Testis (tissue), 5 donors: ENCODE measurements around the gene LRRC26. TPM values are rescaled to one million over a fixed set of nuclear protein-coding genes. Genes with fewer than 3 reads are reported as not detected.

Source experiments
- DNase-seq: peaks from one replicate; pipeline ENCODE4 v3.0.0-alpha.2; 2019
- H3K27ac ChIP-seq, 2 donors: fragments of 200-600 bp; sonication (generic); one replicate each; pipeline ENCODE4 v1.5.1; 2019
- H3K27me3 ChIP-seq: fragments of 200-600 bp; sonication (generic); one replicate; pipeline ENCODE4 v1.5.1; 2019
- H3K36me3 ChIP-seq: fragments of 200-600 bp; sonication (generic); one replicate; pipeline ENCODE4 v1.5.1; 2017; ENCODE audit warnings: low read depth; ENCODE audit errors: missing control alignments
- H3K4me1 ChIP-seq: fragments of 200-600 bp; sonication (generic); one replicate; pipeline ENCODE4 v1.5.1; 2019
- H3K4me3 ChIP-seq, 2 donors: fragments of 200-600 bp; sonication (generic); one replicate each; pipeline ENCODE4 v1.5.1; 2017 to 2019
- H3K9me3 ChIP-seq: fragments of 200-600 bp; sonication (generic); one replicate; pipeline ENCODE4 v1.5.1; 2017
- CTCF ChIP-seq, 3 experiments: fragments of 450-650 bp in 2 of 3; fragments of 200-600 bp in 1 of 3; sonication (generic) in 1 of 3; IDR thresholded peaks; one replicate each; pipeline ENCODE4 v1.5.1; 2016 to 2019; ENCODE audit warnings: antibody characterized with exemption in 3 of 3, mild to moderate bottlenecking in 2 of 3, moderate library complexity in 1 of 3
- POLR2A ChIP-seq: fragments of 450-650 bp; IDR thresholded peaks from one replicate; pipeline ENCODE4 v1.6.1; 2017; ENCODE audit warnings: antibody characterized with exemption, mild to moderate bottlenecking, moderate library complexity
- WGBS, 2 donors: methylation state at CpG; one replicate each; pipeline ENCODE4 v1.1.5; 2018; 5-methylcytosine and 5-hydroxymethylcytosine counted together
- intact Hi-C: fragments of 100-400 bp; cut with DNase I; formaldehyde crosslinking; loops from one replicate; pipeline ENCODE4 v1.15.1; 2023; ENCODE audit warnings: low total_unique reads
- long read RNA-seq, 2 donors: transcript quantifications; one replicate each; lab custom pipeline, GENCODE V29; 2026
- polyA plus RNA-seq: library from polyadenylated mRNA; stranded (reverse); fragments of 350-450 nt; fragmentation: Illumina TruSeq; extraction: RNeasy Lipid Tissue Mini Kit (QIAGEN cat#74804); gene quantifications from one replicate; pipeline ENCODE4 v1.2.3, GENCODE V29; 2014; ENCODE audit warnings: low read depth, low replicate concordance; ENCODE audit not compliant: insufficient read depth
- total RNA-seq, 2 donors: library from RNA; depleted of rRNA; stranded (reverse); fragments of >200 nt; gene quantifications; one replicate each; pipeline ENCODE4 v1.2.3, GENCODE V29; 2016

Gene LRRC26, protein sequence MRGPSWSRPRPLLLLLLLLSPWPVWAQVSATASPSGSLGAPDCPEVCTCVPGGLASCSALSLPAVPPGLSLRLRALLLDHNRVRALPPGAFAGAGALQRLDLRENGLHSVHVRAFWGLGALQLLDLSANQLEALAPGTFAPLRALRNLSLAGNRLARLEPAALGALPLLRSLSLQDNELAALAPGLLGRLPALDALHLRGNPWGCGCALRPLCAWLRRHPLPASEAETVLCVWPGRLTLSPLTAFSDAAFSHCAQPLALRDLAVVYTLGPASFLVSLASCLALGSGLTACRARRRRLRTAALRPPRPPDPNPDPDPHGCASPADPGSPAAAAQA
- 1 to 10 TPM; 2.4 to 5.1 TPM for total RNA-seq
- not detected for polyA plus RNA-seq
- long read RNA-seq, donor 1, partial matches to known transcripts = 0 of 2 reads
- long read RNA-seq, donor 1, other reads (novel, unspliced or antisense) = 0 of 2 reads
- long read RNA-seq, donor 2, partial matches to known transcripts = 0 of 1 reads
- long read RNA-seq, donor 2, other reads (novel, unspliced or antisense) = 0 of 1 reads

DNA sequence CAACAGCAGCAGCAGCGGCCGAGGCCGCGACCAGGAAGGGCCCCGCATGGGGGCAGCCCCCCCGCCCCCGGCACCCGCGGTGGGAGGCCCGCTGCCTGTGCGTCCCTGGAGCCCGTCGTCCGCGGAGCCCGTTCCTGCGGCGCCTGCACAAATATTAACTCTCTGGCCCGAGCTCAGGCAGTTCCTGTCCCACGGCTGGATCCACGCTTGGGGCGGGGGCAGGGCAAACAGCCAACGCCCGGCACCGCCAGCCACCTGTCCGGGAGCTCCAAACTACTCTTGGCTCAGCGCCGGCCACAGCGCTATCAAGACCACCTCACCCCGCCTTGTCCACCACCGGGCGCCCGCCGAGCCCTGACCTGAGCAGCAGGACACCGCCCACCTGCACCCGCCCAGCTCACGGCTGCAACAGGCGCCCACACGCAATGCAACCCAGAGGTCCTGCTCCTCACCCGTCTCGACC is at the start of gene LRRC26:
LRRC26 (minus strand) TSS at position 156 of the 463 bp plus-strand sequence; CDS start at position 48, 108 bp downstream.
- intact Hi-C loops = no loop called here
- no peaks in the 10 kb centered on the region for H3K9me3 ChIP-seq
- peaks cover 15% of the 10 kb centered on the region for H3K4me1 ChIP-seq
- H3K36me3 ChIP-seq = no peaks in the 10 kb centered on the region
- H3K4me3 ChIP-seq = peak within 1 kb of the TSS; percentile 26 to 38
- no peak for TF ChIP-seq POLR2A
- no peak for TF ChIP-seq CTCF (IDR thresholded peaks at IDR 0.05)
- 7% methylated on average over 40 of the region's 41 CpGs; no CpG with 5 or more reads in 1 of the 2 donors for WGBS, 2 donors
- DNase-seq = no peak
- H3K27me3 ChIP-seq = no peaks in the 10 kb centered on the region
- no peak within 1 kb of the TSS for H3K27ac ChIP-seq

- TF ChIP-seq POLR2A = no peak
- TF ChIP-seq CTCF (IDR thresholded peaks at IDR 0.05) = no peak
- Histone ChIP-seq H3K4me3 (peak overlapping the region in 1 of 2 donors; percentile 54), H3K27me3 (no peaks in the 10 kb centered on the region), H3K27ac (no peak overlapping the region), H3K36me3 (no peaks in the 10 kb centered on the region), H3K4me1 (peaks cover 29% of the 10 kb centered on the region), H3K9me3 (no peaks in the 10 kb centered on the region)
- WGBS, 2 donors = 50 to 76% methylated on average over 4 to 12 of the region's 12 CpGs
- peak; percentile 71 for DNase-seq
- intact Hi-C loops = no loop called here
These were observed 49.0 kb upstream of the LRRC26 start for GRCh38 chr9:137218754-137219271.

GRCh38 chr9:137218212-137218753 is 48.4 kb upstream of the LRRC26 start:
- peak overlapping the region in 1 of 2 donors; percentile 54 for H3K4me3 ChIP-seq
- peaks cover 28% of the 10 kb centered on the region for H3K4me1 ChIP-seq
- whole genome bisulfite sequencing, 2 donors = 66 to 72% methylated on average over 13 to 30 of the region's 30 CpGs
- H3K27ac ChIP-seq = no peak overlapping the region
- no peak for TF ChIP-seq POLR2A
- no peak for TF ChIP-seq CTCF (IDR thresholded peaks at IDR 0.05)
- intact Hi-C loops = no loop called here
- H3K9me3 ChIP-seq = no peaks in the 10 kb centered on the region
- no peaks in the 10 kb centered on the region for H3K36me3 ChIP-seq
- H3K27me3 ChIP-seq = no peaks in the 10 kb centered on the region
- no peak for DNase-seq

GRCh38 chr9:137217276-137218211 is 47.7 kb upstream of the LRRC26 start:
- 40 to 51% methylated on average over 14 to 36 of the region's 36 CpGs for WGBS, 2 donors
- Histone ChIP-seq H3K4me1 (peaks cover 21% of the 10 kb centered on the region), H3K27ac (peak overlapping the region in 1 of 2 donors; percentile 50), H3K4me3 (peak overlapping the region; percentile 15 to 54), H3K36me3 (no peaks in the 10 kb centered on the region), H3K9me3 (no peaks in the 10 kb centered on the region), H3K27me3 (no peaks in the 10 kb centered on the region)
- DNase-seq = peak; percentile 91
- intact Hi-C loops = no loop called here
- TF ChIP-seq CTCF (IDR thresholded peaks at IDR 0.05) = no peak
- TF ChIP-seq POLR2A = no peak
